ENCODE results near the gene PRKCE. TPM values are rescaled to one million over a fixed set of nuclear protein-coding genes. Genes with fewer than 3 reads are reported as not detected.
A peak's percentile ranks its signal among the peaks of the same experiment; 100 is the strongest.

The PRKCE gene
- total RNA-seq, 1 experiment from 2014 or later, result 14.8 TPM

GRCh38 chr2:45938649-45939511 lies 287.4 kb downstream of the PRKCE start:
- intact Hi-C loops (cut with micrococcal nuclease), result no loop called here
- no peaks in the 10 kb centered on the region for H3K9me2 ChIP-seq (ENCODE audit: insufficient read depth)
- H2AFZ ChIP-seq (ENCODE audit: low read depth, low read length, poor library complexity, severe bottlenecking), result no peak overlapping the region
- peaks cover 55 to 81% of the 10 kb centered on the region in 2 experiments for H3K4me1 ChIP-seq (ENCODE audit: control insufficient read depth in 1 of 2, insufficient read depth in 2 of 2, low read length in 2 of 2)
- H3K9ac ChIP-seq (ENCODE audit: low read length), result peak overlapping the region; percentile 53
- POLR2A ChIA-PET, result no interaction called here
- ATAC-seq, result peak; percentile 82
- H3K4me2 ChIP-seq (ENCODE audit: low read length), result peak overlapping the region; percentile 79
- RAD21 ChIA-PET (ENCODE audit: low non-redundant PET in 1 of 2, low total read pairs in 2 of 2, uncharacterized antibody in 2 of 2, unreplicated experiment in 2 of 2), result no interaction called here
- peak; percentile 92 for DNase-seq (ENCODE audit: low read depth, low spot score)
- TF ChIP-seq POLR2AphosphoS5 (IDR thresholded peaks at IDR 0.05; ENCODE audit: low read depth, low read length), result peak; percentile 45; the same call in 1 of the 2 replicates
- TF ChIP-seq YY1 (IDR thresholded peaks at IDR 0.05; ENCODE audit: extremely low read depth, insufficient replicate concordance, low read depth, low read length), result peak; percentile 33
- no peak for TF ChIP-seq CTCF (IDR thresholded peaks at IDR 0.05 in 2 of 3, conservative IDR thresholded peaks at IDR 0.05 in 1 of 3; ENCODE audit: borderline replicate concordance in 1 of 3, insufficient read depth in 1 of 3, low read depth in 2 of 3, low read length in 2 of 3)
- TF ChIP-seq ELF1 (IDR thresholded peaks at IDR 0.05; ENCODE audit: borderline replicate concordance, low read depth), result no peak
- TF ChIP-seq FOSL1 (IDR thresholded peaks at IDR 0.05; ENCODE audit: low read depth), result peak; percentile 91
- peak; percentile 69; the same call in 1 of the 2 replicates for TF ChIP-seq CBX3 (IDR thresholded peaks at IDR 0.05; ENCODE audit: low read depth)
- TF ChIP-seq EZH2 (IDR thresholded peaks at IDR 0.05), result no peak
- peak; percentile 53 for TF ChIP-seq TCF7L2 (IDR thresholded peaks at IDR 0.05; ENCODE audit: borderline replicate concordance, extremely low read depth, insufficient read depth, insufficient read length)
- no peak for TF ChIP-seq SIN3A (IDR thresholded peaks at IDR 0.05; ENCODE audit: low read depth)
- no peak for TF ChIP-seq POLR2A (IDR thresholded peaks at IDR 0.05; ENCODE audit: borderline replicate concordance, extremely low read depth, insufficient read depth, insufficient read length)
- no peak for TF ChIP-seq EZH2phosphoT487 (IDR thresholded peaks at IDR 0.05; ENCODE audit: borderline replicate concordance)
- TF ChIP-seq SRF (IDR thresholded peaks at IDR 0.05; ENCODE audit: low read depth), result peak; percentile 59; the same call in 1 of the 2 replicates
- peak; percentile 78; the same call in 1 of the 2 replicates for TF ChIP-seq ATF3 (IDR thresholded peaks at IDR 0.05)
- TF ChIP-seq EGR1 (IDR thresholded peaks at IDR 0.05; ENCODE audit: low read depth), result no peak
- TF ChIP-seq SP1 (IDR thresholded peaks at IDR 0.05; ENCODE audit: low read depth), result peak; percentile 72
- peak; percentile 91 for TF ChIP-seq JUND (IDR thresholded peaks at IDR 0.05)
- no peak for TF ChIP-seq REST (IDR thresholded peaks at IDR 0.05; ENCODE audit: low read depth)
- no peak; the same call in 1 of the 2 replicates for TF ChIP-seq CEBPB (IDR thresholded peaks at IDR 0.05; ENCODE audit: low read depth)
- no peak for TF ChIP-seq ZNF274 (IDR thresholded peaks at IDR 0.05; ENCODE audit: low read depth, low read length)
- peak; percentile 84 for TF ChIP-seq MAX (IDR thresholded peaks at IDR 0.05)
- H3K4me3 ChIP-seq (replicated peaks in 1 of 2; ENCODE audit: low read depth in 1 of 2, low read length in 2 of 2), result peak overlapping the region; percentile 17 to 41
- TSS peak; percentile 83 for BruUV-seq (replicated peaks)
- no peaks in the 10 kb centered on the region for H3K79me2 ChIP-seq (ENCODE audit: insufficient read depth, low read length)
- CTCF ChIA-PET, result interaction anchor here (1.0 to 1.1 kb wide), 2 partner anchors 24 to 331 kb away, joined by 3 read pairs; no protein-coding TSS in a partner anchor
- H3K36me3 ChIP-seq (ENCODE audit: control insufficient read depth in 1 of 2, insufficient read depth in 2 of 2, low read length in 2 of 2), result no peaks in the 10 kb centered on the region
- H4K20me1 ChIP-seq (ENCODE audit: insufficient read depth), result no peaks in the 10 kb centered on the region
- peak overlapping the region; percentile 68 for H3K27ac ChIP-seq (ENCODE audit: low read depth, low read length)
- H3K9me3 ChIP-seq (ENCODE audit: control insufficient read depth in 1 of 2, insufficient read depth in 1 of 2, low read depth in 1 of 2, low read length in 2 of 2), result no peaks in the 10 kb centered on the region
- H3K27me3 ChIP-seq (ENCODE audit: insufficient read depth, low read length), result no peaks in the 10 kb centered on the region
